NCI-H128 (cell line): Measurements from ENCODE around the gene FNDC10.
"Not testable (repeated sequence)": the region's sequence is repeated elsewhere in the genome, so short reads cannot be mapped to it uniquely, and the experiment has no call there.

Experiments
- DNase-seq: peaks from one replicate; lab custom pipeline; 2025; ENCODE audit not compliant: unreplicated experiment; lab: John Stamatoyannopoulos, UW

Gene FNDC10

GRCh38 chr1:1599030-1599934 is 653 bp downstream of the FNDC10 start:
- DNase-seq: peak; percentile 14

DNA sequence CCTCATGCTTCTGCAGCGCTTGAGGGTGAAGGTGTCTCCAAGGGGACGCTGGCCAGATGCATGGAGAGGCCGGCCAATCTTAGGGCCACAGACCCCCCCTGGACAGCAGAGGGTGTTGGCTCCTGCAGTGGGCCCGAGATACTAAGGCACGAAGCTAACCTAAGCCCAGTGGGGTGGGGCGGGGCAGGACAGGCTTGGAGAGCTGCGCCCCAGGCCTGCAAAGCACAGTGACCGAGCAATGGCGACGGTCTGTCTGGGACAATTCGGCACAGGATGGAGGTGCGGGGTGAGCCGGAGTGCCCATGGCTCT is 1.3 kb downstream of the FNDC10 start:
- DNase-seq: no peak

- DNase-seq: no peak
Observed at GRCh38 chr1:1598051-1598719, 1.8 kb downstream of the FNDC10 start.

DNA sequence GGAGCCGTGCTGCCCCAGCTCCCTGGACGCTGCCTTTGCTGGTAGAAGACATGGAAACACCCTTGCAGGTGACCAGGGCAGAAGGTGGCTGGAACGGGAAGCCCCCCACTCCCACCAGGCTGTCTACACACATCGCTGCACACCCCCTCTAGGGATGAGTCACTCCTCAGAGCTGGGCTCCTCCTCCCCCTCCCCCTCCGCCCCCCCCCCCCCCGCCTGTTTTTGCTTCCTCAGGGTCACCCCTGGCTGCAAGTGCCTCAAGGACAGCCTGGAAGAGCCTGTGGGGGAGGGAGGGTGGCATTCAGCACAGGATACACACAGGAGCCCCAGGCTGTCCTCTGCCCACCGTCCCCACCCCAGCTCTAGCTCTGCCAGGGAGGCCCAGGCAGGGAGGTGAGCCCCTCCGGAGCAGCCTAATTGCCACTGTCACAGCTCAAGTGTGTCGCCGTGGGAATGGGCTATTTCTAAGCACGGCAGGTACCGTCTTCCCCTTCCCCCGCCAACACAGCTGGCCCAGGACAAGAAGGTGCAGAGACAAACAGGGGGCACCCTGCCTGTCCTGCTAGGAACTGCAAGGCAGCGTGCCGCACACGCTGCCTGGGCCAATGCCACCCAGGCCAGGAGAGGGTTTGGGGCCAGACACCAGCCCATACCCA is 2.5 kb downstream of the FNDC10 start:
- no peak for DNase-seq

GRCh38 chr1:1596493-1597274 is 3.3 kb downstream of the FNDC10 start:
- no peak for DNase-seq

DNA sequence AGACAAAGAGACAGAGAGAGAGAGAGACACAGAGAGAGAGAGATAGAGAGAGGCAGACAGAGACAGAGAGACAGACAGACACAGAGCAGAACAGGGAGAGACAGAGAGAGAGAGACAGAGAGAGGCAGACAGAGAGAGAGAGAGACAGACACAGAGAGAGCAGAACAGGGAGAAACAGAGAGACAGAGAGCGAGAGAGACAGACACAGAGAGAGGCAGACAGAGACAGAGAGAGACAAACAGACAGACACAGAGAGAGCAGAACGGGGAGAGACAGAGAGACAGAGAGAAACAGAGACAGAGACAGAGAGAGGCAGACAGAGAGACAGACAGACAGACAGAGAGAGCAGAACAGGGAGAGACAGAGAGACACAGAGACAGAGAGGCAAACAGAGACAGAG is 4.6 kb downstream of the FNDC10 start:
- not testable (repeated sequence) for DNase-seq

DNA sequence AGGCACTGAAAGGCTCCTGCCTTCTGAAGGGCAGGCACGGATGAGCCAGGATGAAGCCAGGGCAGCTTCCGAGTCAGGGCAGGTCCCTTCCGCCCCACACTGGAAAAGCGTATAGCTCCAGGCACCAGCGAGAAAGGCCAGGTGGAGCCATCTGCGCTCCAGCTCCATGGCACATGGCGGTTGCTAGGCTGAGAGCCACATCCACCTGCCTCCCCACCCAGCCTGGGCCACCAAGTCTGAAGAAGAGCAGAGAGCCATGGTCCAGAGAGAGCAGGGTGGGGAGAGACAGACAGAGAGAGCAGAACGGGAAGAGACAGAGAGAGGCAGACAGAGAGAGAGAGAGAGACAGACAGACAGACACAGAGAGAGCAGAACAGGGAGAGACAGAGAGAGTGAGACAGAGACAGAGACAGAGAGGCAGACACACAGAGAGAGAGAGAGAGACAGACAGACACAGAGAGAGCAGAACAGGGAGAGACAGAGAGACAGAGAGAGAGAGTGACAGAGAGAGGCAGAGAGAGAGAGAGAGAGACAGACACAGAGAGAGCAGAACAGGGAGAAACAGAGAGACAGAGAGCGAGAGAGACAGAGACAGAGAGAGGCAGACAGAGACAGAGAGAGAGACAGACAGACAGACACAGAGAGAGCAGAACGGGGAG is 5.2 kb downstream of the FNDC10 start:
- no peak for DNase-seq

GRCh38 chr1:1593834-1594601 is 5.9 kb downstream of the FNDC10 start:
- no peak for DNase-seq

DNA sequence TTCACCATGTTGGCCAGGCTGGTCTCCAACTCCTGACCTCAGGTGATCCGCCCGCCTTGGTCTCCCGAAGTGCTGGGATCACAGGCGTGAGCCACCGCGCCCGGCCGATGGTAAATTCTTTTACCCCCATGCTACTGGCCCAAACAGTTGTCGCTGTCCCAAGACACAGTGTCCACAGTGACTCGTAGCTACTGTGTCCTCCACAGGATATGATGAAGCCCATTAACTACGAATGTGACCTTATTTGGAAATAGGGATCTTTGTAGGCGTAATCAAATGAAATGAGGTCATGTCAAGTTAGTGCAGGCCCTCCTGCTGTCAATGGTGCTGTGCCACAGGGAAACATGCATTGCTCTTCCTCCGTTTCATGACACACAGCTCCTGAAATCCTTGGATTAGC is 8.5 kb downstream of the FNDC10 start:
- no peak for DNase-seq

- no peak for DNase-seq
Observed at GRCh38 chr1:1583347-1584010, 16.5 kb downstream of the FNDC10 start.

DNA sequence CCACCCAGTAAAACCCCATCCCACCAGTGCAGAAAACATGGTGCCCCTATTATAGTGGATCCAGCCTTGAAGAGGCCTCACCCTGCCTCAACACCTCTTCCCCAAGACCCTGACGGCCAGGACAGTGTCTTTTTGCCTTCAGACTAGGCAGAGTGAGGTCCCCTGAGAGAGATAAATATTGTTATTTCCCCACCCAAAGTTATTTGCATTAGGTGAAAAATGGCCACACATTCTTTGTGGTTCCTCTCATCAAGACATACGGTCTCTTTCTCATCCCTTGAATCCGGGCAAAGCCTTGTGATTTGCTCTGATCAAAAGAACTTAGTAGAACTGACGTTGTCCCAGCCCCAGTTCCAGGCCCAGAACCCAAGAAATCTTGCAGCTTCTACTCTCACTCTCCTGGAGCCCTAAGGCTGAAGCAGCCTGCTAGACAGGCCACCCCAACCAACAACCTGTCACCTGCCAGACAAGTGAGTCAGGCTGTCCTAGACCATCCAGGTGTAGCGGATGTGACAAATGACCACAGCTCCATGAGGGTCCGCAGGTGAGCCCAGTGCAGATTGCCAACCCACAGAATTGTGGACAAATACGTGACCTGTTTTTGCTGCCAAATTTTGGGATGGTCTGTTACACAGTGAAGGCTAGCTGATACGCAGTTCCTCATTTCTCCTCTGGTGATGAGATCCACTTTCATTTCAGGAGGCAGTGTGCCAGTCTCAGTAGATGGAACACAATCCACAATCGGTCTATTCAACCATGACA is 17.2 kb downstream of the FNDC10 start:
- DNase-seq: no peak

DNA sequence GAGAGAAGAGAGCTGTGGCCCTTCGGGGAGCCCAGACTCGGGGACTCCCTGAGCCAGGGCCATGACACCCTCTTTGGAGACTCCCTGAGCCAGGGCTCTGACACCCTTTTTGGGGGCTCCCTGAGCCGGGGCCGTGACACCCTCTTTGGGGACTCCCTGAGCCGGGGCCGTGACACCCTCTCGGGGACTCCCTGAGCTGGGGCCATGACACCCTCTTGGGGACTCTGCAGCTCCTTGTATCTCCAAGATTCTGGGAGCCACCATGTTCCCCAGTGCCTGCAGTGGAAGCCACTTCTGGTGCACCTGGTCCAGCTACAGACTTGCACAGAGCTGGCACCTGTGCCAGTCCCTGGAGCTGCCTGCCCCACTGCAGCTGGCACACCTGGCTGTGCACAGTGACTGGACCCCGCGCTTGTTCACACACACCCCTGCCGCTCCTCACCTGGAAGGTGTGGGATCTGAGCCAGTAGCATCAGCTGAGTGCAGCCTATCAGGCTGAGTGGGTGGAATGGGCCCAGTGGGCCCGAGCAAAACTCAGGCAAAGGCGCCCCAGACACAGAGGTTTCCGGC is 21.5 kb downstream of the FNDC10 start:
- DNase-seq: no peak

GRCh38 chr1:1577367-1578011 is 22.4 kb downstream of the FNDC10 start:
- DNase-seq: no peak

DNA sequence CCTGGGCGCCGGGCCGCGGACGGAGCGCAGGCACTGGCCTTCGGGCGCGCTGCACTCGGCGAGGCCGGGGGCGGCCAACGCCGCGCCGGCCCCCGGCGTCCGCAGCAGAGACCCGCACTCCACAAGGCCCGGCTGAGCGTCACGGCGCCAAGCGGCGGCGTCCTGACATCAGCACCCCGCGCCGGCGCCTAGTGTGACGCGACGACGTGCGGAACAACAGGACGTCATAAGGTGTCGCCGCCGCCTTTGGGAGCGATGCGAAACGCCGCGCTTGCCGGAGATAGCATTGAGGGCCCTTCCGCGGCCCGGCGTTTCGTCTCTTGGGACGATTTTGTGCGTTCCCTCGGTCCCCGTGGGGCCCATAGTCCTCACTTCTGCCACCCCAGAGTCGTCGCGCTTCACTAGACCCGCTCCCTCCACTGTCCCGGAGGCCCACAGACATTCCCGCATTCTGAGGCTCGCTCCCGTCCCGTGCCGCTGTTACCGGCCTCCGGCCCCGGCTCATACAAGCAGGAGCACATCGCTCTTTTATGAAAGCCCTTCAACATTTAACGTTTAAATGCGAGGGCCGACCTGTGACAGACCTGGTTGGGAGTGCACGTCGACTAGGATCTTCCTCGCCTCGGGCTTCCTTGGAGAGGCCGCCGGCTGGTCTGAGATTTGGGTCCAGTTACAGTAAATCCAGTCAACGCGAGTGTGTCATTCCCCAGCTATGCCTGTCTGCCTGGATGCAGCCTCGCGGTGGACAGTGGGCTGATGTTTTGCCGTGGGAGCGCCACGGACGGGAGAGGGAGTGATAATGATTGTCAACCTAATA is 25.0 kb downstream of the FNDC10 start, which contains the start of gene SSU72:
Gene SSU72 (minus strand): TSS at position 143 of the 817 bp plus-strand sequence. CDS start 306 bp downstream, outside the sequence.
- DNase-seq: peak; percentile 81

DNA sequence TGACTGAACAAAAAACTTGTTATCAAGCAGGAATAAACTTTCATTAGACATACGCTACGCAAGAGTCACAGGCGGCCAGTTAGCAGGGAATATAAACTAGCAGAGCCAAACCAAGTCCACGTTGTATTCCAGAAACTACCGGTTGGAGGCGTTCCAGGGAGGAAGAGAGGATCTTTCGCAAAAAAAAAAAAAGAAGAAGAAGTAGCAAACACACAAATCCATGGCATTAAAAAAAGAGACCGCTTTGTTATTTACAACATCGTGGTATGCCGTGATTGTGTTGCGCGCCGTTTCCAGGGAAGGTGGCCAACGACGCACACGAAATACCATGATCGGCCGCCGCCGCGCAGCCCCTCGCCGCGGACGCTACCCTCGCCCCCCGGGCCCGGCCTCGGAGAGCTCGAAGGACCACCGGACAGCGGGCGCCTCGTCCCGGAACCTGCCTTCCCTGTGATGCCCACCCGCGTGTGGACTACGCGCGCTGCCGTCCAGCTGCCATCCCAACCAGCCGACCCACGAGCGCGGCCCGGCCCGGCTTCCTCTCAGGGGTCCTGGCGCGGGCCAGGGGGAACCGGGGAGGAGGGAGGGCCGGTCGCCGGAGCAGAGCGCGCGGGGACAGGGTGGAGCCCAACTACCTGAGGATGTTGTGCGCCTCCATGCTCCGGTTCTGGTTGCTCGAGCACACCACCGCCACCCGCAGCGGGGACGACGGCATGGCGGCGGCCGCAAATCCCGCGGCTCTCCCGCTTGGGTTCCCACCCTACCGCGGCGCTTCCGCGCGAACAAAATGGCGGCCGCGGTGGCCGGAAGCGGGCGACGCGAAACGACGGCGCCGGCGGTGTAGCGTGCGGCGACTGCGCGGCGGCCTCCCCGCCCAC is 25.9 kb downstream of the FNDC10 start:
- peak; percentile 56 for DNase-seq

DNA sequence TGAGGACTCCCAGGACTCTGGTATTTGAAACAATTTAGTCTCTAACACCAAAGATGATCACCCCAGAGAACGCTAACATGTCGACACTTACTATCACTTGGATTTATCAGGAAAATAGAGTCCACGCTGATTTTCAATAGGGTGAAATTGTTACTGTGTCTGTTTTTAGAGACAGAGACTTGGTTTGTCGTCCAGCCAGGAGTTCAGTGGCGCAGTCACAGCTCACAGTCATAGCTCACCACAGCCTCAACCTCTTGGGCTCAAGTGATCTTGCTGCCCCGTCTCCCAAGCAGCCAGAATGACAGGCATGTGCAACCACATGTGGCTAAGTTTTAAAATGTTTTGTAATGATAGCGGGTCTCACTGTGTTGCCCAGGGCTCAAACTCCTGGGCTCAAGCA is 30.6 kb downstream of the FNDC10 start:
- no peak for DNase-seq
